ENCODE measurements around the gene CD300LB.

- no peak for TF ChIP-seq CTCF (IDR thresholded peaks at IDR 0.05; ENCODE audit: insufficient read depth, low read depth, low read length)
- TF ChIP-seq EZH2 (IDR thresholded peaks at IDR 0.05; ENCODE audit: insufficient read depth, low read length), result no peak
Measured at GRCh38 chr17:74573169-74573568, 41.9 kb upstream of the CD300LB start.

Data from astrocyte (in vitro differentiated cells and primary cell).